HepG2 (cell line): ENCODE results near the gene SLC44A4. TPM values are rescaled to one million over a fixed set of nuclear protein-coding genes. Genes with fewer than 3 reads are reported as not detected.

ENCODE experiments used
- ATAC-seq: fragments of 200-7000 bp; cut with Tn5 transposase; 3 replicates; pipeline ENCODE4 v1.9.1; 2020; ENCODE audit warnings: mild to moderate bottlenecking, moderate library complexity
- BruUV-seq: library from RNA; stranded (reverse); fragments of 400-500 nt; replicated peaks from 2 replicates; lab custom pipeline; 2021; lab: Mats Ljungman, UMichigan
- CTCF ChIA-PET: fragments of 300-600 bp; formaldehyde crosslinking; extraction: SDS; loops from one replicate; lab custom pipeline; 2021; ENCODE audit warnings: low total read pairs, inconsistent platforms, low intra/inter-chr PET ratio; lab: Yijun Ruan, JAX
- POLR2A ChIA-PET: fragments of 350-600 bp; sonication (Branson Sonifier 250); formaldehyde crosslinking; loops from one replicate; lab custom pipeline; 2020; ENCODE audit warnings: antibody characterized with exemption, inconsistent platforms; lab: Yijun Ruan, JAX
- DNase-seq: peaks from one replicate; pipeline ENCODE4 v3.0.0-alpha.2; 2015; ENCODE audit warnings: low spot score
- FAIRE-seq: peaks from 3 replicates; lab custom pipeline; 2011; peaks lifted over from hg19 to GRCh38; lab: Jason Lieb, UNC
- H2AFZ ChIP-seq: one replicate; pipeline ENCODE4 v1.6.1; 2011; ENCODE audit warnings: low read length, inconsistent platforms
- H3K27ac ChIP-seq: fragments of 300-600 bp; 3 replicates; pipeline ENCODE4 v1.8.0; 2011; ENCODE audit warnings: mixed run types, mild to moderate bottlenecking, mixed read lengths, low read length, inconsistent platforms; ENCODE audit not compliant: insufficient read depth; ENCODE audit errors: extremely low read length
- H3K27me3 ChIP-seq, 2 experiments: fragments of 200-600 bp in 1 of 2; 2 replicates in 1 of 2; 3 replicates in 1 of 2; pipeline versions ENCODE4 v1.6.0 to v1.8.0; 2011; ENCODE audit warnings: low read length in 2 of 2, mild to moderate bottlenecking in 2 of 2, moderate library complexity in 2 of 2, inconsistent platforms in 1 of 2; ENCODE audit not compliant: insufficient read depth in 2 of 2, control insufficient read depth in 1 of 2
- H3K36me3 ChIP-seq, 2 experiments: fragments of 200-600 bp in 1 of 2; replicated peaks in 1 of 2; 2 replicates in 1 of 2; 3 replicates in 1 of 2; pipeline versions ENCODE4 v1.5.1 to v1.8.0; 2011; ENCODE audit warnings: low read length in 2 of 2, inconsistent platforms in 1 of 2; ENCODE audit not compliant: insufficient read depth in 2 of 2, control insufficient read depth in 1 of 2
- H3K4me1 ChIP-seq: 2 replicates; pipeline ENCODE4 v1.5.1; 2012; ENCODE audit warnings: low read length, inconsistent platforms; ENCODE audit not compliant: insufficient read depth
- H3K4me2 ChIP-seq: 2 replicates; pipeline ENCODE4 v1.6.0; 2011; ENCODE audit warnings: low read depth, low read length, inconsistent platforms
- H3K4me3 ChIP-seq, 3 experiments: fragments of 200-600 bp in 1 of 3; sonication (generic), shearing (Covaris generic) in 1 of 3; replicated peaks in 1 of 3; 2 replicates each; pipeline ENCODE4 v1.5.1; 2011 to 2016; ENCODE audit warnings: low read length in 3 of 3, inconsistent platforms in 2 of 3, low read depth in 2 of 3, mild to moderate bottlenecking in 2 of 3, control low read depth in 1 of 3, mixed read lengths in 1 of 3; ENCODE audit not compliant: insufficient read depth in 1 of 3
- H3K79me2 ChIP-seq: one replicate; pipeline ENCODE4 v1.6.1; 2011; ENCODE audit warnings: low read length, inconsistent platforms; ENCODE audit not compliant: insufficient read depth
- H3K9ac ChIP-seq: 2 replicates; pipeline ENCODE4 v1.6.0; 2011; ENCODE audit warnings: mild to moderate bottlenecking, low read depth, low read length, inconsistent platforms; ENCODE audit not compliant: insufficient read depth
- H3K9me3 ChIP-seq: 2 replicates; pipeline ENCODE4 v1.5.1; 2012; ENCODE audit warnings: mild to moderate bottlenecking, low read length
- H4K20me1 ChIP-seq: 2 replicates; pipeline ENCODE4 v1.6.0; 2011; ENCODE audit warnings: inconsistent platforms, mild to moderate bottlenecking, low read length, moderate library complexity; ENCODE audit not compliant: insufficient read depth
- ARNT ChIP-seq: fragments of 450-650 bp; IDR thresholded peaks from 2 replicates; pipeline ENCODE4 v1.6.1; 2017
- FUBP1 ChIP-seq: sonication (generic); formaldehyde crosslinking; IDR thresholded peaks from 2 replicates; pipeline ENCODE4 v1.5.1; 2020; ENCODE audit warnings: missing genetic modification reagents, mild to moderate bottlenecking, borderline replicate concordance
- TBX2 ChIP-seq: sonication (generic); formaldehyde crosslinking; IDR thresholded peaks from 2 replicates; pipeline ENCODE4 v1.5.0; 2020; ENCODE audit warnings: missing genetic modification reagents, mild to moderate bottlenecking, borderline replicate concordance
- TOE1 ChIP-seq: sonication (generic); formaldehyde crosslinking; IDR thresholded peaks from 2 replicates; pipeline ENCODE4 v1.4.0; 2020; ENCODE audit warnings: mild to moderate bottlenecking, missing genetic modification reagents
- ZBTB14 ChIP-seq: sonication (generic); formaldehyde crosslinking; IDR thresholded peaks from 2 replicates; pipeline ENCODE4 v1.4.0; 2020; ENCODE audit warnings: missing genetic modification reagents
- ZEB1 ChIP-seq: IDR thresholded peaks from 2 replicates; pipeline ENCODE4 v1.6.1; 2012; ENCODE audit warnings: mild to moderate bottlenecking, low read depth, inconsistent platforms; ENCODE audit not compliant: insufficient replicate concordance
- ZNF121 ChIP-seq: sonication (generic); formaldehyde crosslinking; IDR thresholded peaks from 2 replicates; pipeline ENCODE4 v1.5.0; 2020; ENCODE audit warnings: mild to moderate bottlenecking, missing genetic modification reagents
- ZNF335 ChIP-seq: sonication (generic); formaldehyde crosslinking; IDR thresholded peaks from 2 replicates; pipeline ENCODE4 v1.4.0; 2020; ENCODE audit warnings: missing genetic modification reagents
- ZNF530 ChIP-seq: sonication (generic); formaldehyde crosslinking; IDR thresholded peaks from 2 replicates; pipeline ENCODE4 v1.5.0; 2020; ENCODE audit warnings: low read depth, mild to moderate bottlenecking, missing genetic modification reagents
- ZNF580 ChIP-seq: IDR thresholded peaks from 2 replicates; pipeline ENCODE4 v1.6.1; 2016; ENCODE audit warnings: low read depth, borderline replicate concordance
- ZNF773 ChIP-seq: sonication (generic); formaldehyde crosslinking; IDR thresholded peaks from 2 replicates; pipeline ENCODE4 v1.4.0; 2020; ENCODE audit warnings: missing genetic modification reagents, borderline replicate concordance
- WGBS: methylation state at CpG from one replicate; pipeline ENCODE4 v1.1.6; 2017; ENCODE audit warnings: low lambda C conversion rate; 5-methylcytosine and 5-hydroxymethylcytosine counted together
- in situ Hi-C: cut with HindIII; loops from 2 replicates; pipeline ENCODE4 v1.10.0; 2017; ENCODE audit warnings: low pct_unique_long_range_greater_than_20kb; ENCODE audit not compliant: extremely low pct_ligation_motif_present
- intact Hi-C: fragments of 100-400 bp; cut with micrococcal nuclease; formaldehyde crosslinking; loops from one replicate; pipeline ENCODE4 v1.10.0; 2022; ENCODE audit not compliant: unreplicated experiment
- polyA plus RNA-seq, 8 experiments: library from polyadenylated mRNA; depleted of rRNA in 3 of 8; stranded (reverse) in 7 of 8; unstranded in 1 of 8; fragments of >200 nt; fragmentation: Illumina TruSeq in 4 of 8; extraction: Trizol in 4 of 8; gene quantifications; 2 replicates each; pipeline versions ENCODE4 v1.2.1 to v1.2.3, GENCODE V29; 2011 to 2016; ENCODE audit warnings: low read depth in 4 of 8, missing spikeins in 1 of 8, mixed read lengths in 1 of 8; ENCODE audit not compliant: insufficient read depth in 1 of 8
- total RNA-seq, 5 experiments: library from RNA; depleted of rRNA; stranded (reverse); fragments of >200 nt; fragmentation: Illumina TruSeq; extraction: Trizol; gene quantifications; 2 replicates each; pipeline ENCODE4 v1.2.3, GENCODE V29; 2016; ENCODE audit warnings: low read depth in 1 of 5

Gene SLC44A4
- total and polyA plus RNA-seq, 2 of the 13 experiments (the other 11 are each of a cell fraction or from before 2014, with no cell fraction given) = 3.5 to 5.9 TPM

GRCh38 chr6:31850765-31851484 is 27.9 kb downstream of the SLC44A4 start:
- Histone ChIP-seq H4K20me1 (no peaks in the 10 kb centered on the region), H3K9me3 (no peaks in the 10 kb centered on the region), H3K4me2 (peak overlapping the region; percentile 48), H3K27ac (peak overlapping the region; percentile 43), H3K4me1 (peaks cover 35% of the 10 kb centered on the region), H2AFZ (peak overlapping the region; percentile 43), H3K4me3 (no peak overlapping the region), H3K79me2 (no peaks in the 10 kb centered on the region), H3K36me3 (no peaks in the 10 kb centered on the region), H3K27me3 (no peaks in the 10 kb centered on the region), H3K9ac (peak overlapping the region; percentile 8)
- in situ Hi-C loops (no loop called here), intact Hi-C loops (no loop called here)
- no peak for FAIRE-seq
- CTCF ChIA-PET = no interaction called here
- POLR2A ChIA-PET = interaction anchor here (0.8 to 5.9 kb wide), 3 partner anchors 14 to 20 kb away, joined by 3 to 93 read pairs (median 52); partner anchors contain the start of gene NEU1
- TF ChIP-seq TBX2 (CRISPR knock-in tag) (peak; percentile 38; the same call in 1 of the 2 replicates), ZNF580 (no peak), ZNF335 (CRISPR knock-in tag) (0 out of 2 replicates have a peak, but pooled peaks have one; percentile 33), ZNF121 (CRISPR knock-in tag) (peak; percentile 52), ZEB1 (no peak), TOE1 (no peak), ZNF530 (CRISPR knock-in tag) (no peak), FUBP1 (CRISPR knock-in tag) (no peak), ZBTB14 (CRISPR knock-in tag) (no peak), ARNT (no peak), ZNF773 (CRISPR knock-in tag) (no peak)
- no TSS peak for BruUV-seq
- ATAC-seq = peak; percentile 45
- DNase-seq = no peak
- WGBS = 92% methylated on average over 2 of the region's 2 CpGs
